ENCODE results near the gene FILIP1L. TPM values are rescaled to one million over a fixed set of nuclear protein-coding genes. Genes with fewer than 3 reads are reported as not detected.

The FILIP1L gene
- total and polyA plus RNA-seq, 2 of the 8 experiments (the other 6 are each of a cell fraction or from before 2014, with no cell fraction given): 0.06 to 0.09 TPM

DNA sequence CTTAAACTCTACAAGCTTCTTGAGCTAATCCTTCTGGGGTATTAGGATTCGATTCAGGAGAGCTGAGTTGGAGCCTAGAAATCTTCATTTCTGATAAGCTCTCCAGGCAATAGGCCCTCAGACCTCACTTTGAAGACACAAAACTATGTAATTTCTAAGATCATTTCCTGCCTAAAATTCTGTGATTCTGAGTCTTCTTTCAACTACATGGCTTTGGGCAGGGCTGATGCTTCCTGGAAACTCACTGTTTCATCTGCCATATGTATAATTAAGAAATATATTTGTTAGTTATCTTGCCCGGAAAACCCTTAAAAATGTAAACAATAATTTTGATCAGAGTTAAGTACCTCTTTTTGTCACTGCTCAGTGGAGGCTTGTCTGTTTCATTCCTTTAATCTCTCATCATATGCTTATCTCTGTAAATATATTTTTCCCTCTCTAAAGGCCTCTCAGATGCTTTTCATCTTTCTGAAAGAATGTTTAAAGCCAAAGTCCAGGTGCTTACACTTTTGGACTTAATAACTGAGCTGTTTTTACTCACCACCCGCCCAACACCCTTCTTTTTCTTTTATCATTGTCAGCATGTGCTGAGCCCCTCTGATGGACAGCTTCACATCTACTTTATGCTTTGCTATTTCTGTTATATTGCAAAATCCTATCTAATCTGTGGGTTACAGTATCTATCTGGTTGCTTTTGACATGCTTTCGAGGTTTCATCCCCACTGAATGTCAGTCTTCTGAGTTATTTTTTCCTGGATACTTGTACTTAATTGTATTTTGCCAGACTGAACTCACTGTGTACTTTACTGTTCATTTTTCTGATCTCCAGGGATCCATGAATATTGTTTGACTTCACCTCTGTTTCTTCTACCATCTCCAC lies 38.2 kb downstream of the FILIP1L start:
- POLR2A ChIA-PET (ENCODE audit: partially characterized antibody): no interaction called here

More for the DNA sequence above, 38.2 kb downstream of the FILIP1L start:
- no peak overlapping the region for H3K23ac ChIP-seq (ENCODE audit: insufficient read length)
- H4K20me1 ChIP-seq (replicated peaks in 1 of 2; ENCODE audit: control insufficient read depth in 1 of 2, insufficient read depth in 2 of 2, low read length in 2 of 2): no peaks in the 10 kb centered on the region
- no peak overlapping the region for H3K56ac ChIP-seq (replicated peaks; ENCODE audit: insufficient read length, low read depth, low read length)
- no peak overlapping the region for H3K14ac ChIP-seq (ENCODE audit: insufficient read length)
- H3K4me3 ChIP-seq (ENCODE audit: extremely low read depth in 1 of 4, insufficient read depth in 2 of 4, low read depth in 3 of 4, low read length in 4 of 4): no peak overlapping the region
- H3K4me1 ChIP-seq (replicated peaks in 1 of 4; ENCODE audit: control insufficient read depth in 3 of 4, insufficient read depth in 4 of 4, low read length in 3 of 4): peaks cover 2 to 6% (median 4%) of the 10 kb centered on the region in 4 experiments; a peak in 3 of 7 replicates
- no peak overlapping the region for H2BK15ac ChIP-seq (ENCODE audit: low read length)
- H3K4me2 ChIP-seq (ENCODE audit: insufficient read depth in 1 of 2, low read depth in 2 of 2, low read length in 2 of 2): no peak overlapping the region
- no peaks in the 10 kb centered on the region for H3K36me3 ChIP-seq (ENCODE audit: control insufficient read depth in 2 of 4, insufficient read depth in 4 of 4, low read length in 3 of 4)
- no peak overlapping the region for H2BK12ac ChIP-seq (ENCODE audit: low read depth, low read length)
- H3K27ac ChIP-seq (ENCODE audit: low read depth, low read length): no peak overlapping the region
- no peak overlapping the region for H4K91ac ChIP-seq (replicated peaks; ENCODE audit: insufficient read length, low read length)
- no peaks in the 10 kb centered on the region for H3K79me1 ChIP-seq (ENCODE audit: low read depth, low read length)
- no peak overlapping the region for H4K8ac ChIP-seq (ENCODE audit: extremely low read depth, insufficient read depth, low read length)
- no peak overlapping the region for H4K5ac ChIP-seq (ENCODE audit: insufficient read length, low read depth, low read length)
- no peak overlapping the region for H3K9ac ChIP-seq (replicated peaks in 1 of 4; ENCODE audit: extremely low read depth in 1 of 4, low read depth in 3 of 4, low read length in 3 of 4)
- H3K9me3 ChIP-seq (ENCODE audit: insufficient read depth in 2 of 2, low read depth in 1 of 2, low read length in 1 of 2): no peaks in the 10 kb centered on the region
- no peak overlapping the region for H2BK120ac ChIP-seq (replicated peaks; ENCODE audit: low read depth, low read length)
- no peaks in the 10 kb centered on the region for H3K27me3 ChIP-seq (replicated peaks in 1 of 4; ENCODE audit: control insufficient read depth in 3 of 4, extremely low read depth in 1 of 4, insufficient read depth in 3 of 4, low read length in 3 of 4)
- TF ChIP-seq NRF1 (IDR thresholded peaks at IDR 0.05; ENCODE audit: low read depth, low read length): no peak
- TF ChIP-seq SUZ12 (IDR thresholded peaks at IDR 0.05; ENCODE audit: low read length): no peak
- TF ChIP-seq KDM1A (IDR thresholded peaks at IDR 0.05; ENCODE audit: borderline replicate concordance, low read length): no peak
- no peak for TF ChIP-seq BCL11A (IDR thresholded peaks at IDR 0.05; ENCODE audit: low read depth in 2 of 2, low read length in 2 of 2)
- TF ChIP-seq SIX5 (IDR thresholded peaks at IDR 0.05; ENCODE audit: low read depth, low read length): no peak
- H3K79me2 ChIP-seq (ENCODE audit: control insufficient read depth in 1 of 2, insufficient read depth in 2 of 2, low read length in 2 of 2): no peaks in the 10 kb centered on the region
- no peak overlapping the region for H3K4ac ChIP-seq (replicated peaks; ENCODE audit: insufficient read length, low read depth, low read length)
- H2AFZ ChIP-seq (ENCODE audit: low read length): no peak overlapping the region
- DNase-seq (ENCODE audit: low read depth in 1 of 2, low spot score in 2 of 2): no peak
- 88% methylated on average over 4 of the region's 4 CpGs; no CpG with 5 or more reads in 1 of the 2 experiments for WGBS, 2 experiments (ENCODE audit: extremely low coverage in 1 of 2, insufficient coverage in 1 of 2, insufficient read length in 1 of 2, insufficient replicate concordance in 2 of 2, low coverage in 1 of 2, low lambda C conversion rate in 2 of 2, missing lambda C conversion rate in 1 of 2)
- H3K18ac ChIP-seq (ENCODE audit: extremely low read depth, low read length): no peak overlapping the region
- H2BK20ac ChIP-seq (ENCODE audit: low read length): no peak overlapping the region
- H2AK5ac ChIP-seq (ENCODE audit: low read depth, low read length): no peak overlapping the region
- no peak overlapping the region for H2BK5ac ChIP-seq (ENCODE audit: low read depth, low read length)
- no peak for FAIRE-seq
- no peaks in the 10 kb centered on the region for H3K23me2 ChIP-seq (ENCODE audit: low read depth, low read length)
- CTCF ChIA-PET (ENCODE audit: partially characterized antibody): interaction anchor here (0.8 to 2.2 kb wide), 5 partner anchors 8 to 184 kb away, joined by 3 to 7 read pairs (median 3); partner anchors contain the start of gene TBC1D23

All from H1 (cell line).